ENCODE results near the gene CLASRP.
A peak's percentile ranks its signal among the peaks of the same experiment; 100 is the strongest.

The CLASRP gene

DNA sequence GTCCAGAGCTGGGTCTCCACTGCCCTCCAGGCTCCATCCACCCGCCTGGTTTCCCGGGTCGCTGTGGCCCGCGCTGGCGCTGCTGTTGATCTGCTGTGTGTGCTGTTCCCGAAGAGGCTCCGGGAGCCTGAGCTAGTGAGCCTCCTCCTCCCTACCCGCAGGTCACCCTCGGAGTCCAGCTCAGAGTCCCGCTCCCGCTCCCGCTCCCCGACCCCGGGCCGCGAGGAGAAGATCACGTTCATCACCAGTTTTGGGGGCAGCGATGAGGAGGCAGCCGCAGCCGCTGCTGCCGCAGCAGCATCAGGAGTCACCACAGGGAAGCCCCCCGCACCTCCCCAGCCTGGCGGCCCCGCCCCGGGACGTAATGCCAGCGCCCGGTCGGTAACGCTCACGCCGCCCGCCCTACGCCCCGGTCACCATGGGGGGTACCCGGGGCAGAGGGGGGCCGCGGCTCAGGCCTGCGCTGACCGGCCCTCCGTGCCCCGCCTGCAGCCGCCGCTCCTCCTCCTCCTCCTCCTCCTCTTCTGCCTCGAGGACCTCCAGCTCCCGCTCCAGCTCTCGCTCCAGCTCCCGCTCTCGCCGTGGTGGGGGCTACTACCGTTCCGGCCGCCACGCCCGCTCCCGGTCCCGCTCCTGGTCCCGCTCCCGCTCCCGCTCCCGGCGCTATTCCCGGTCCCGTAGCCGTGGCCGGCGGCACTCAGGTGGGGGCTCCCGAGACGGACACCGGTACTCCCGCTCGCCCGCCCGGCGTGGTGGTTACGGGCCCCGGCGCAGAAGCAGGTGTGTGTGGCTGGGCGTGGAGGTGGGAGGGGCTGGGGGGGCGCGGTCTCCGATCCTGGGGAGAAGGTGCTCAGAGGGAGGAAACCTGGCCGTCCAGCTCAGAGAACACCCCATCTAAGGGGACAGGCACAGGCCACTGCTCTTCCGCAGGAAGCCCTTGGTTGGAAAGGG, 25.3 kb downstream of the CLASRP start:
- no peak for DNase-seq

DNA sequence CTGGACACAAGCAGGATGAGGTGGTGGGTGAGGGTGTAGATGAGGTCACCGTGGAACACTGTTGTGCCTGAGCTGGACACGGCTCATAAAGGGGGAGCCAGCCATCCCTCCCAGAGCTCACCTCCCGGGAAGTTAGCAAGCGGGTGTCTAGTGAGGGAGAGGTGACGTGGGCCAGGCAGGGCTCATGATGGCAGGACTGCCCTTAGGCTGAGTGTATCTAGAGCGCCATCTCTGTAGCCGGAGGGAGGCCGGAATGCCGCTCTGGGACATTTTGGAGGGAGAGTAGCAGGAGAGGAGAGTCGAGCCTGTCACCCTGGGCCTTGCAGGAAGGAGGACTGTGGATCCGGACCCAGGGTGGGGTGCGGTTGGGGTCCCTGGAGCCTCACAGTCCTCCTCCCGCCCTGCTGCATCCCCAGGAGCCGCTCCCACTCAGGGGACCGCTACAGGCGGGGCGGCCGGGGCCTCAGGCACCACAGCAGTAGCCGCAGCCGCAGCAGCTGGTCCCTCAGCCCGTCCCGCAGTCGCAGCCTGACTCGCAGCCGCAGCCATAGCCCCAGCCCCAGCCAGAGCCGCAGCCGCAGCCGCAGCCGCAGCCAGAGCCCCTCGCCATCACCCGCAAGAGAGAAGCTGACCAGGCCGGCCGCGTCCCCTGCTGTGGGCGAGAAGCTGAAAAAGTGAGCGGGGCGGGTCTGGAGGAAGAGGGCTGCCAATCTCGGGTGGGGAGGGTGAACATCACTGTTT, 28.2 kb downstream of the CLASRP start:
- no peak for DNase-seq

DNA sequence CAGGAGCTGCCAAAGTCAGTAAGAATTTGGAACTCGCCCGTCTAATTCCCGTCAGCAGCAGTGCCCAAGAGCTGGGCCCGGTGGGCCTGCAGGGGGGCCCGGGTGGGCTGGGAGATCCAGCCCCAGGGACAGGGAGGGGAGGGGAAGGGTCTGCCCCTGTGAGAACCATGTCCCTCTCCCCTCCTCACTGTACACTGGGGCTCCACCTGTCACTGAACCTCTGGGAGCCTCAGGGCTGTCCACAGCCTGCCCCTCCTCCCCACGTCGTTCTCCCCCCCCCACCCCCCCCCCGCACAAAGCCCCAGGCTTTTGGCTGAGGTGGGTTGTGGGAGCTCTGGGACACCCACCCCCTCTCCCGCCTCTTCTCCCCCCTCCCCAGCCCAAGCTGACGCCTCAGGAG, 29.2 kb downstream of the CLASRP start:
- no peak for DNase-seq

DNA sequence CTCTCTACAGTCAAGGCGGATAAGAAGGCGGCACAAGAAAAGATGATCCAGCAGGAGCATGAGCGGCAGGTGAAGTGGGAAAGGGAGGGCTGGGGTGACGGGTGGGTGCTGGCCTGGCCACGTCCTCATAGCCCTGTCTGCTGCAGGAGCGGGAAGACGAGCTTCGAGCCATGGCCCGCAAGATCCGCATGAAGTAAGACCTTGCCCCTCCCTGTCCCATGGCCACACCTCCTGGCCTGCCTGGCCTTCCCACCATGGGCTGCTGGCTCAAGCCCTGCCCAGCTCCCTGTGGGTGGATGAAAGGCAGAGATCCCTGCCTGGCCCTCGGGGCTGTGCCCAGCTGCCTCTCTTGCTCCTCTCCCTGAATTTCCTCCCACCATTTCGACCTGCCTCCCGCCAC, 30.2 kb downstream of the CLASRP start:
- no peak for DNase-seq

DNA sequence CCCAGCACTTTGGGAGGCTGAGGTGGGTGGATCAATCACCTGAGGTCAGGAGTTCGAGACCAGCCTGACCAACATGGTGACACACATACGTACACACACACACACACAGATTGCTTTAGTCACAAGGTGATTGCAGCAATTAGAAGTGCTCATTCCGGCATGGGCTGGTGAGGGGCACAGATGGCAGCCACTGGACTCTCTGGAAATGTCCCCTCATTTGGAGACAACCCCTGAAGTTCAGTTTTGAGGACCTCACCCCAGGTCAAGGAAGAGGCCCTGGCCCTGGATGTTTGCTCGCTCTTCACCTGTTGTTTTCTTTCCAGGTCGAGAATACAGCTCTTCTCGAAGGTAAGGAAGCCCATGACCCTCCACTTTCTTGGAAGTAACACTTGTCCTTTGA, 31.4 kb downstream of the CLASRP start:
- no peak for DNase-seq

DNA sequence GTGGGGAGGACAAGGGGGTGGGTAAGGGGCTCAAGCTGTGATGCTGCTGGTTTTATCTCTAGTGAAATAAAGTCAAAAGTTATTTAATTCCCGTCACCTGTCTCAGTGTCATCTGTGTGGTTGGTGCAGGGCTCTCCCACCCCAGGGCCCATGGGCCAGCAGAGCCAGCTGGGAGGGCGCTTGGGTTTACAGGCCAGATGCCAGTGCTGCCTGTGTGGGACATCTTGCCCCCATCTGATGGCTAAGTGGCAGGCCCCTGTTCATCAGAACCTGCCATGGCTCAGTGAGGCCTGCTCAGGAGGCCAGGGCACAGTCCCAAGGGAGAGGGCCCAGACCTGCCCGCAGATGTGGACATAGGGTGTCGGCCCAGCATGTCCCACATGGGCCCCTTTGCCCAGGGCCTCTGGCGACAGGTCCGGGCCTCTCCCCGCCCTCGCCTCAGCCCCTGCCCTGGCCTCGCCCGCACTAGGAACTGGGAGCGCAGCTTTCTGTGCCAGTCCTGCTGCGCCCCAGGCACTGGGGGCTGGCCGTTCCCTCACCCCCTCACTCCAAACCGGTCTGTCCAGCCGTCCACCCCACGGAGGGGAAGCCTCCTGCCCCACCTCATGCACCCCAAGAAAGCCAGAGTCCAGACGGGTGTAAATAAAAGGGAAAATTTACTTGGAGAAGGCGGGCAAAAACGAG, 32.2 kb downstream of the CLASRP start:
- no peak for DNase-seq

DNA sequence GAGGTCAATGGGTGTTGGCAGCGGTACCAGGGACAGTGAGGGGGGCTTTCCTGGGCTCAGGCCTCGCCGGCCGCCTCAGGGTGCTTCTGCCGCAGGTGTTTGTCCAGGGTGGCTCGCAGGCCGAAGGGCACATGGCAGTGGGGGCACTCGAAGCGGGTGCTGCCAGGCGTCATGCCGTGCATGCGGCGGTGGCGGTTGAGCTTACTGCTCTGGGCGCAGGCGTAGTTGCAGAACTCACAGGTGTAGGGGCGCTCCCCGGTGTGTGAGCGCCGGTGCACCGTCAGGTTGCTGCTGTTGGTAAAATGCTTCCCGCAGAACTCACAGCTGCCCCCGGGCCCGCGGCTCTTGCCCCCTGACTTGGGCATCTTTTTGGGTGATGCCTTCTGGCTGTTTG, 32.7 kb downstream of the CLASRP start:
- DNase-seq: no peak

DNA sequence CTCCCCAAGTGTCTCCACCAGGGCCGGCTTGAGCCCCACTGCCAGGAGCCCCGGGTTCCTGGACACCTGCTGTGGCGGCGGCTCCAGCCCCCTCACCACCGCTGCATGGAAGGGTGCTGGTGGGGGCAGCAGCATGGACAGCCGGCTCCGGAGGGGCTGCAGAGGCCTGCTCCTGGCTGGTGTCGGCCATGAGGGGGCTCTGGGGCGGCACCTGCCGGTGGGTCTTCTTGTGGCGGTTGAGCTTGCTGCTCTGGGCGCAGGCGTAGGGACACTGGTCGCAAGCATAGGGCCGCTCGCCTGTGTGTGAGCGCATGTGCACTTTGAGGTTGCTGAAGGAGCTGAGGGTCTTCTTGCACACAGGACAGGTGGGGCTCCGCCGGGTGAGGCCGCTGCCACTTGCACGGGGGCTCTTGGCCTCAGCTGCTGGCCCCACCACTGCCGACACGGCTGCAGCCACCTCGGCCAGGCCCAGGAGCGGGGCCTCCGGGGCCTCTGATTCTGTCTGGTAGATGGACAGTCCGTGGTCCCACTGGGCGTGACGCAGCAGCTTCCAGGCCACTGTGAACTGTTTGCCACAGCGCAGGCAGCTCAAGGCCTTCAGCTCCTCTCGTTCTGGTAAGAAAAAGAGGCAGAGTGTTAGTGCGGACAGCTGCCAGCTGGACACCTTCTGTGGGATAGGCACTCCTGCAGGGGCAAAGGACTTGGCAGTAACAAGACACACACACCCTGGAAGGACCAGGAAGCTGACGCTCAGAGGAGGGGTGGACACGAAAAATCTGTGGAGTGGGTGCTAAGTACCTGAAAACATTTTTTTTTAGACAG, 33.3 kb downstream of the CLASRP start:
- no peak for DNase-seq

DNA sequence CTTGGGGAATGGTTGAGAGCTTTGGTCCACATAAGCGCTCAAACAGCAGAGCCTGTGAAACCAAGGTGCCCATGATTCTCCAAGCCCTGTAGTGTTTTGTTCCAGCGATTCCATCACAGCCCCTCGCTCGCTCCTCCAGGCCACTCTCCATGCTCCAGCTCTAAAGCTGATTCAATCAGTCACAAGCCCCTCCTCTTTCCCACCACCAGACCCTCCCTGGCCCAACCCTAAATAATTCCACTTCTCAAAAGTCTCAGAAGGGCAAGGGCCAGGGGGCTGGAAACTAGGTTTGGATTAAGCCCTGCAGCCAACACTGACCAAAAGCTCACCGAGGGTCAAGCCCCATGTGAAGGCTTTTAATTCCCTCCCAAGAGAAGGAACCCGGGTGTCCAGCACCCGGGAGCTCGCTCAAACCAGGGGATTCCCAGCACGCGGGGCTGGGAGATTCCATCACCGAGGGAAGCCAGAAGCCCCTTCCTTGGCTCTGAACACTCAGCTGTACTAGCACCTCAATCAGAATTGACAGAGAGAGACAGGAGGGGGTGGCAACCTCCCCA, 36.0 kb downstream of the CLASRP start:
- DNase-seq: no peak

DNA sequence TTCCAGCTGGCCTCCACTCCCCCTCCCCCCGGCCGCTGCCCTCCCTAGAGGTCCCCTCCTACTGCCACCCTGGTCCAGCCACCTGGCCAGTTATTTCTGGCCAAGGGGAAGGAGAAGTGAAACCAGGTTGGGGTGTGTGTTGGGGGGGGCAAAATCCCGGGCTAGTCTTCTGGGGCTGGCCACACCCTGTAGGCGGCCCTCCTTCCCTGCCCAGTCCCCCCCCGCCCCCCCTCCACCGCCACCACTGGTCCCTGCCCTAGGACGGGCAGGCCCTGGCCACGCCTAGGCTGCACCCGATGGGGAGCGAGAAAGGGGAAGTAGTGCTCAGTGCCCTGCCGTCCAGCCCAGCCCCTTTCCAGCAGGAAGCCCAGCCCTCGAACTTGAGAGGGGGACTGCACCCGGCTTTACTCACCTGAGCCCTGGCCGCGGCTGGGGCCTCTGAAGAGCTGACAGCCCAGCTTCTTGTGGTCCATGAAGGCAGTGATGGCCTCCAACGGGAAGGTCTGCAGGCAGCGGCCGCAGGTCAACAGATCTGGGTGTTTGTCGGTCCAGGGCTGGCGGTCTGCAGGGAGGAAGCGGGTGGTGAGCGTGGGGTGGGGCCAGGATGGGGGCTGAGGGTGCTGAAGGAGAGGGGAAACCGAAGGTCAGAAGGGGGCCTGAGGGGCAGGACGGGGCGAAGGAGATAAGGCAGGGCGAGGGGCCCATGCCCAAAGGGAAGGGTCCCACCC, 36.6 kb downstream of the CLASRP start:
- DNase-seq: peak; percentile 24

DNA sequence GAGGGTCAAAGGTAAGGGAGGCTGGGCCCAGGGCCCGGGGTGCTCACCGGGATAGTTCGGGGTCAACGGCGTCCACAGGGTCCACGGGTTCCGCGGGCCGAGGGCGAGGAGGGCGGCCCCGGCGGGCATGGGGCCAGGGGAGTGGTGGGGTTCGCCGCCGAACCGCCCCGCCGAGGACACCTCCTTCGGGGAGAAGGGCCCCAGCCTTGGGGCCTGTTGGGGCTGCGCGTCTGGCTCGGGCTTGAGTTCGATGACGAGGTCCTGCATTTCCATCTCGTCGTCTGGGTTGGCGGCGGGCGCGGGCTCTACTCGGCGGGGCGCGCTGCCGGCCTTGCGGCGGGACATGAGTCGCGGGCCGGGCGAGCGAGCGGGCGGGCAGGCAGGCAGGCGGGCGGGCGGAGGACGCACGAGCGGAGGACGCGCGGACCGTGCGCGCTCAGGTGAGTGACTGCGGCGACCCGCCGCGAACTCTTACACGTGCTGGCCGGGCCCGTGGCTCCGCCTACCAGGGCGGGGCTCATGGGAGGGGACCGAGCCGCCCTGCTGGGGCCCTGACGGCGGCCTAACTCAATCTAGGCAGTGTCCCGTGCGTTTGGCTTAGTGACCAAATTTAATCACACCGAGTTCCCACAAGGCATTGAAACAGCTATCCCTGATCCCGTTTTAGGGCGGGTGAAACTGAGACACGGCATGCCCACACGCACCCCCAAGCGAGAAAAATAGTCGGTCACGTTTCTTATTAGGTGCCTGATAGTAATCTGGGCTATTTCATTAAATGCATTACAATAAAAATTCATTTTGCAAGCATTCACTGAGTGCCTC, 37.4 kb downstream of the CLASRP start, which contains the start of gene ZNF296:
Gene ZNF296, minus strand, starts transcription at position 450 of the 822 bp plus-strand sequence. Its CDS starts 105 bp downstream, at position 345.
- peak; percentile 86 for DNase-seq

DNA sequence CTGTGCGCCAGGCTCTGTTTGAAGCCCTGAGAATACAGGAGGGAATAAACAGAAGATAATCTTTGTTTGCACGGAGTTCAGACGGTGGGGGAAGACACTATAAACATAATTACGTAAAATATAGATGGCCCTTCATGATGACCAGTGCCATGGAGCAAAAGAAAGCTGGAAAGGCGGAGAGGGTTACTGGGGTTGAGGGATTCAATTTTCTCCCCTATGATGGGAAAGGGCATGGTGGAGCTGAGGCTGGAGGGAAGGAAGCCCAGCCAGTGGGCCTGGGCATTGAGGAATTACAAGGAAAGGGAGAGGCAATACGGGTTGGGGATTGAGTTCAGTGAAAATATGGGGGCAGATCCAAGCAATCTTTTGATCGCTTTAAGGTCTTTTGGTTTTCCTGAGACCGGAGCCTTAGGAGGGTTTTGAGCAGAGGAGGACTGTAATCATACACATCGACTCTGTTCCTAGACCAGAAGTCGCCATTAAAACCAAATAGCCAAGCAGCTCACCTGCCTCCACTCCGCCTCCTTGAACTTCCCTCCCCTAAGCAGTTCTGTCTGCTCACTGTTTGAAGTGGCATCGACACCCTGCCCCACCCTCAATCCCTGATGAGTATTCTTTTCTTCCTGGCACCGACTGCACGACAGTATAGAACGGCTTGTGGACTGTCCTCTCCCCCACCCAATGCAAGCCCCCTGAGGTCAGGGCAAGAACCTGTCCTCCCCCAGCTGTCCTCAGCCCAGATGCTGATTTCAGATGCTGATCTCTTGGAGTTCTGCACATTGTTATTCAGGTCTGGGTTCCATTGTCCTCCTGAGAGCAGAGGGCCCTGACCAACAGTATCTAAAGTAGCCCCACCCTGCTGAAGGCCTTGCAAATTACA, 38.2 kb downstream of the CLASRP start:
- no peak for DNase-seq

DNA sequence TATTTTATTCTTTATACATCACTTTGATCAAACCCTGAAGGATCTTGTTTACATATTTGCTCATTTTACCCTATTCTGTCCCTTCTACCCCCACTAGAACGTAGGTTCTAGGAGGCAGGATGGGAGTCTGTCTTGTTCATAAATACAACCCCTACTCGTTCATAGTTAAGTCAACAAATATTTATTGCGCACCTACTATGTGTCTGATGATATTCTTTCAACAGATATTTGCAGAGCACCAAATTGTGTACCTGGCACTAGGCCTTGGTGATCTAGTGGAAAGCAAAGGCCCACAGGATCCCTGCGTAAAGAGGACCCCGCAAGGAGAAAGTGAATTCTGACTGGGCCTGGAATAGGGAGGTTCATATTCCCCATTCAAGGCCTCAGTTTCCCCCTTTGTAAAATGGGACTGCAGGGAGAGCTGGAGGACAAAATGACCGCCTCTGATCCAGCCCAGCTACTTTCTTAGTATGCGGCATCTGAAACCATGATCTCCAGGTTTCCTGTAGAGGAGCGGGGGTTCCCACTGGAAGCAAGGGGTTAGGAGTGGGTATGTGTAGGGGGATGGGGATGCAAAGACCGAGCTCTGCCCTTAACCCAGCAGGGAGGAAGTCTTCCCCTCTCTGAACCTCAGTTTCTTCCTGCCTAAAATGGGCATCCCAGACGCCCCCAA, 39.7 kb downstream of the CLASRP start:
- no peak for DNase-seq

DNA sequence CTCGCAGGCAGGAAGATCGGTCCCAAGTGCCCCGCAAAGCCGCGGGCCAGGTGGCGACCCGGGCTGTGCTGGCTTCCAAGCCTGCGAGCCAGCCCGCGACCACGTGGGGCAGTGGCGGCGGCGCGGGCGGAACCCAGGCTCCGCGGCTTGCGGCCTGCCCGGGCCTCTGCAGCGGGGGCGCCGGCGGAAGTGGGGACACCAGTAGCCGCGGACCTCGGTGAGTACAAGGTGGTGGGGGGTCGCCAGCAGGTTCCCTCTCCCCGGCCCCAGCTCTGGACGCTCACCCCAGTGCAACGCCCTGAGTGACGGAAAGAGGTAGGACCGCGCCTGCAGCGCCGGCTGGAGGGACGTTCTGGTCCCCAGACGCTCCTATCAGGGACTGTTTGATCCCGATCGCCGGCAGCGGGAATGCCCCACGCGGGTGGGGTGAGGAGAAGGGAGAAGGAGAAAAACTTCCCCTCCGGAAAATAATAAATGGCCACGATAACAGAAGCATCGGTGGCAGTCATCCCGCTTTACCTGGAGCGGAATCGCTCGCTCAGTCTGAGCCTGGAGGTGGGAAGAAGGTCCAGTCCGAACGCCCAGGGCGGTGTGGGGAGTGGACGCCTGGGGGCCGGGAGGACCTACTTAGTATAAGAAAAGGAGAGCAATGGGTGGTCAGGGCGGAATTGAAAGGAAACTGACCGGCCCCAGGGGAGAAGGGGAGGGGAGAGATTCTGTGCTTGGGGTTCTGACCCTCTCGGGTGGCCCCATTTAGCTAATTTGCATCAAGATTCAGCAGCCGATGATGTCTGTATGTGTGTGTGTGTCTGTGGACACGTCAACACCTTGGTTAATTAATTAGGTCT, 40.4 kb downstream of the CLASRP start, which contains the start of gene GEMIN7:
Gene GEMIN7, plus strand, starts transcription at position 198 of the 848 bp plus-strand sequence. CDS start 10,855 bp downstream, outside the sequence.
- peak; percentile 84 for DNase-seq

DNA sequence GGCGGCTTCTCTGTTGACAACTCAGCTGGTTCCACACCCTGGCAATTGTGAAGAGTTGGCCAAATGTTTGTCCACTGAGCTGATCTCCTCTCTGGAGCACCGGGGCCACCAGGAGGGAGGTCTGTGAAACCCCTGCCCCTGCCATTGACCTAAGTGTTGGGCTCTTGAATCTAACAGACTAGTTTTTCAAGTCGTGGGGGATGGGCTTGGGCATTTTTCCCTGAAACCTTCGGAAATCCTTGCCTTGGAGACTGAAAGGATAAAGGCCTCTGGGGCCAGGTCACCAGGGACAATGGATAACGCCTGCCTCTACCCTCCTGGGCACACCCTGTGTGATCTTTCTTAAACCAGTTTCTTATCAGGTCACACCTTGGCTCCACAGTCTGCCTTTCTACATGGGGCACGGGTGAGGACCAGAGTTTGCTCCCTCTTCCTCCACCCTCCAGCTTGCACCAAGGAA, 41.1 kb downstream of the CLASRP start:
- DNase-seq: no peak

DNA sequence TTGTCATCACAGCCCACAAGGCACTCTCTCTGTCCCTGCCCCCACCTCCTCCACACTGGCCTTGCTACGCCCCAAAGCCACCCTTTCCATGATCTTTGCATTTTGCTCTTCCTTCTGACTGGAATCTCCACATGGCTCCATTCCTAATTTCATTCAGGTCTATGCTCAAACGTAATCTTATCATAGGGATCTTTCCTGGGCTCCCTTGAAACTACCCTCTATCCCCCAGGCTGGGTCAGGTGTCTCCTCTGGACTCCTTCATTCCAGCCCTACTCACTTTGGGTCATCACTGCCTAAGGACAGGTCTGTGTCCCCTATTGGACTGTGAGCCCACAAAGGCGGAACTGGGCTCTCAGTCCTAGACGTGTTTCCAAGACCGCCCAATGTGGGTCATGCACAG, 43.3 kb downstream of the CLASRP start:
- no peak for DNase-seq

DNA sequence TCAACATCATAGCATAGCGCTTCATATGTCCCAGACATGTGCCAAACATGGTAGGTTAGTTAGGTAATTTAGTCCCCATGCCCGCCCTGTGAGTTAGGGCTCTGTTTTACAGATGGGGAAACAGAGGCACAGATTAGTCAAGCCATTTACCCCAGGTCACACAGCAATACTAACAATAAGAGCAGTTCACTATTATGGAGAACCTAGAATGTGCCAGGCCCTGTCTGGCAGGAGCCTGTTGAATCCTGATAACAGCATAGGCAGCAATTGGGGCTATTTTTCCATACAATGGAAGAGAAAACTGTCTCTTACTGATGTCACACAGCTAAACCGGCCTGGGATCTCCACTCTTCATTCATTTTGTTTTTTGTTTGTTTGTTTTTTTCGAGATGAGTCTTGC, 47.6 kb downstream of the CLASRP start:
- DNase-seq: no peak

DNA sequence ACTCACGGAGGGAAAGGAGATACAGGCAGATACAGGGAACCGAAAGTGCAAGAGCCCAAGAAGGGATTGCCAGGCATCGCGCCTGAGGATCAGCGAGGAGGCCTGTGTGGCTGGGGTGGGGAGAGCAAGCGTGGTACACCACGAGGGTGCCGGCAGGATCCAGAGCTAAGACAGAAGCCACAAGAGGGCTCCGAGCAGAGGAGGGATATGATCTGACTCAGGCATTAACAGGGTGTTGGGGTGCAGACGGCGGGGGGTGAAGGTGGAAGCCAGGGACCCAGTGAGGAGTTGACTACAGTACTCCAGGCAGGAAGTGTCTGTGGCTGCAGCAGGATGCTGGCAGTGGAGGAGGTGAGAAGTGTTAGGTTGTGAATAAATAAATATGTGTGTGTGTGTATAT, 48.7 kb downstream of the CLASRP start:
- DNase-seq: peak; percentile 56

Data from activated naive CD4-positive, alpha-beta T cell treated with Interleukin-2 at 50 U/mL for 16 hours (primary cell).